22Rv1 (cell line): ENCODE measurements around the gene CFAP54.
"Not testable (repeated sequence)": the region's sequence is repeated elsewhere in the genome, so short reads cannot be mapped to it uniquely, and the experiment has no call there.

ENCODE experiments used
- H3K27ac ChIP-seq: fragments of 450-650 bp; 2 replicates; pipeline ENCODE4 v1.5.1; 2017
- ZFX ChIP-seq: fragments of 450-650 bp; IDR thresholded peaks from 2 replicates; pipeline ENCODE4 v1.6.1; 2017; ENCODE audit warnings: antibody characterized with exemption, borderline replicate concordance
- TF ChIP-seq, protein P1 (sequence below): fragments of 450-650 bp; IDR thresholded peaks from 2 replicates; pipeline ENCODE4 v1.5.1; 2017; ENCODE audit warnings: mild to moderate bottlenecking

Gene CFAP54

DNA sequence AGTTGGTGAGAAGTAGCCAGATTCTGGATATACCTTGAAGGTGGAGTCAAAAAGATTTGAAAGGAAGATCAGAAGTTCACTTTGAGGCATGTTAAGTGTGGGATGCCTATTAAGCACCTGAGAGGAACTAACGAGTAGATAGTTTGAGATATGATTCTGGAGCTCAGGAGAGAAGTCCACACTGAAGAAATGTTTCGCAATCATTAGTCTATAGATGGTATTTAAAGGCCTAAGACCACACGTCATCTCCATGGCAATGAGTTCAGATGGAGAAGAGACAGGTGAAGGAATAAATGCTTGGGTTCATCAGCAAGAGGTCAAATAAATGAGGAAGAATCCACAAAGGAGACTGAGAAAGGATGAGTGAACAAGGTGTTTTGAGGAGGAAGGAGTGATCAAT, 224.8 kb downstream of the CFAP54 start:
- TF ChIP-seq, protein P1, sequence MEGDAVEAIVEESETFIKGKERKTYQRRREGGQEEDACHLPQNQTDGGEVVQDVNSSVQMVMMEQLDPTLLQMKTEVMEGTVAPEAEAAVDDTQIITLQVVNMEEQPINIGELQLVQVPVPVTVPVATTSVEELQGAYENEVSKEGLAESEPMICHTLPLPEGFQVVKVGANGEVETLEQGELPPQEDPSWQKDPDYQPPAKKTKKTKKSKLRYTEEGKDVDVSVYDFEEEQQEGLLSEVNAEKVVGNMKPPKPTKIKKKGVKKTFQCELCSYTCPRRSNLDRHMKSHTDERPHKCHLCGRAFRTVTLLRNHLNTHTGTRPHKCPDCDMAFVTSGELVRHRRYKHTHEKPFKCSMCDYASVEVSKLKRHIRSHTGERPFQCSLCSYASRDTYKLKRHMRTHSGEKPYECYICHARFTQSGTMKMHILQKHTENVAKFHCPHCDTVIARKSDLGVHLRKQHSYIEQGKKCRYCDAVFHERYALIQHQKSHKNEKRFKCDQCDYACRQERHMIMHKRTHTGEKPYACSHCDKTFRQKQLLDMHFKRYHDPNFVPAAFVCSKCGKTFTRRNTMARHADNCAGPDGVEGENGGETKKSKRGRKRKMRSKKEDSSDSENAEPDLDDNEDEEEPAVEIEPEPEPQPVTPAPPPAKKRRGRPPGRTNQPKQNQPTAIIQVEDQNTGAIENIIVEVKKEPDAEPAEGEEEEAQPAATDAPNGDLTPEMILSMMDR = no peak
- no peak for TF ChIP-seq ZFX
- H3K27ac ChIP-seq = no peak overlapping the region

DNA sequence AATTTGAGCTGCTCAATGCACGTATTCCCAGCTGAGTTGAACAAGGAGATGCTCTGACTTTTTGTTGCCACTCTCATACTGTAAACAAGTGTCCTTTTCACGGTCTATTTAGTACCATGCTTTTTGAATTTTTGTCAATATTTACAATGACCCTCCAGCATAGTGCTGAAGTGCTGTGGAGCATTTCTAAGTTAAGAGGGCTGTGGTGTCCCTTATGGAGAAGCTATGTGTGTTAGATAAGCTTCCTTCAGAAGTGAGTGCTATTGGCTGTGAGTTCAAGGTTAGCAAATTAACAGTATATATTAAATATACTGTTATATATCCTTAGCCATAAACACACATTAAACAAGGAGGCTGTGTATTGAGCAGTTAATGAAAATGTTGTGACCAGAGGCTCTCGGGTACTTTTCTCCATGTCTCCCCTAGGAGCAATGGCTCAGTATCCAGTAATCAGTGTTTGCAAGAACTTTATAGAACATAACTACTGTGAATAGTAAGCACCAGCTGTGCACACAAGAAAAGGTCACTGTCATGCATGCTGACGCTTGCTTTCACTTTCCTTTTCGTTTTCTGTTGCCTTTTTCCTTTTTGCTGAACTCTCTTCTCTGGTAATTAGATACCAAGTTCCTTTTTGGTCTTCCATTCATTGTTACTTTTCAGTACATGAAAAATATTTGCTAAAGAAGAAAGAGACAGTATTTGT, 230.4 kb downstream of the CFAP54 start:
- peak overlapping the region; percentile 17; the same call in 1 of the 2 replicates for H3K27ac ChIP-seq
- TF ChIP-seq, protein P1 = no peak
- no peak for TF ChIP-seq ZFX

DNA sequence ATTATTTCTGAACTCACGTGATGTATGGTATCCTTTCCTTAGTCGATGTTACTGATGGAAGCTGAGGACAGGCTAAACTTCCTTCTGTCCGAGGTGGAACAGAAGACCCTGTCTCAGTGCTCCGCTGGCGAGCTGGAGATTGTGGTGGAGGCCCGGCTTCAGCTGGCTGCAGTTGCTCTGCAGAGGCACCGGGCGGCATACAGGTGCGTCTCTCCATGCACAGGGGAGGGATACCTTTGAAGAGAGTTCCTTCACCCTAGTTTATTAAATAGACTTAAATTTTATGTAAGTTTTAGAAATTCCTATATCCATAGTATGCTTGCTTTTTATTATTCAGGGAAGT, 231.0 kb downstream of the CFAP54 start:
- peak overlapping the region; percentile 17; the same call in 1 of the 2 replicates for H3K27ac ChIP-seq
- TF ChIP-seq ZFX = no peak
- TF ChIP-seq, protein P1 = peak; percentile 67

DNA sequence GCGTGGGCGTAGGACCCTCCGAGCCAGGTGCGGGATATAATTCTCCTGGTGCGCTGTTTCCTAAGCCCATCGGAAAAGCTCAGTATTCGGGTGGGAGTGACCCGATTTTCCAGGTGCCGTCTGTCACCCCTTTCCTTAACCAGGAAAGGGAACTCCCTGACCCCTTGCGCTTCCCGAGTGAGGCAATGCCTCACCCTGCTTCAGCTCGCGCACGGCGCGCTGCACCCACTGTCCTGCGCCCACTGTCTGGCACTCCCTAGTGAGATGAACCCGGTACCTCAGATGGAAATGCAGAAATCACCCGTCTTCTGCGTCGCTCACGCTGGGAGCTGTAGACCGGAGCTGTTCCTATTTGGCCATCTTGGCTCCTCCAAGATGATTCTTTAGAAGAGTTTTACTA, 240.1 kb downstream of the CFAP54 start:
- not testable (repeated sequence) for H3K27ac ChIP-seq

DNA sequence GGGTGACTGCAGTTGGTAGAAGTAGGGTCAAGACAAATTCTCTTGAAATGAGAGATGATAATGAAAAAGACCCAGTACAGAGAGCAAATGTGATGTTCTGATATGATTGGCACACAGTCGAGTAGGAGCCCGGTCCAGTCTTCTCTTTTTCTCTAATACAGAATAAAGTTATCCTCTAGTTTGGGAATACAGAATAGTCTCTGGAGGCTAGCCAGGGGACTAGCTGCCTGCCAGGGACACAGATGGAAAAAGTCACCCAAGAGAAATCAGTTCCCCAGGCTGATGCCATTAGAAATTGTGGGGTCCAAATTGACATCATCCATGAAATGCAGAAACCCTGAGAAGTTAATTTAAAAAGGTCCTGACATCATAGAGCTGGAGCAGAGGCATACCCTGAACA, 240.5 kb downstream of the CFAP54 start:
- H3K27ac ChIP-seq = no peak overlapping the region
- TF ChIP-seq ZFX = no peak
- TF ChIP-seq, protein P1 = no peak

DNA sequence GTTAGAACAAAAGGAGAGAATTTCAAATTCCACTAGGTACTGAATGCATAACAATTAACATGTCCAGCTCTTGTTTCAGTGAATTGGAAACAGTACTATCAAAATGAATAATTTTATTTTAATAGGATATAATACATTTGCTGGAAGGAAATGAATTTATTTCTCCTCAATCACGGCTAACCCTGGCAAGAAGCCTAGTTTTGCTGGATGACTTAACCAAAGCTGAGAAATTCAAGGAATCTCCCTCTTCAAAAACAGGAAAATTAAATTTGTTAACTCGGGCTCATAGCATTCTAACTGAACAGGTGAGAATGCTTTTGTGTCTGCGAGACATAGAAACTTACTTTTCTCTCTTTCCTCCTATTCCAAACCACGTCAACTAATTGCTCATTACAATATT, 254.2 kb downstream of the CFAP54 start:
- TF ChIP-seq, protein P1 = no peak
- no peak for TF ChIP-seq ZFX
- no peak overlapping the region for H3K27ac ChIP-seq

DNA sequence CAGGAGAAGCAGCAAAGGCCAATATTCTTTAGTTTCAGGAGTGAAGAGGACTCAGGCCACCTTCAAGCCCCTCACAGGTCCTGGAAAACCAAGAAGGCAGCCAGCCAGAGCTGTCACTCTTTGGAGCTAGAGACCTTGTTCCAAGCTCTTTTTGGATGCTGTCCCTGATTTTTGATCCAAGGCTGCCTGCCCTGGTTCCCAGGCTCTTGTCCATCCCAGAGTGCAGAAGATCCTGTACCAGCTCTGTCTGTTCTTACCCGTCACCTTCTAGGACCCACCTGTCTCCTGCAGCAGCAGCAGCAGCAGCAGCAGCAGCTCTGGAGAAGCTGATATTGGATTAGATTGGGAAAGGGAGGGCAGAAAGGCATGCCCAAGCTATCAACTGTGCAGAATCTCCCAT, 260.6 kb downstream of the CFAP54 start:
- TF ChIP-seq, protein P1 = no peak
- no peak for TF ChIP-seq ZFX
- H3K27ac ChIP-seq = no peak overlapping the region

DNA sequence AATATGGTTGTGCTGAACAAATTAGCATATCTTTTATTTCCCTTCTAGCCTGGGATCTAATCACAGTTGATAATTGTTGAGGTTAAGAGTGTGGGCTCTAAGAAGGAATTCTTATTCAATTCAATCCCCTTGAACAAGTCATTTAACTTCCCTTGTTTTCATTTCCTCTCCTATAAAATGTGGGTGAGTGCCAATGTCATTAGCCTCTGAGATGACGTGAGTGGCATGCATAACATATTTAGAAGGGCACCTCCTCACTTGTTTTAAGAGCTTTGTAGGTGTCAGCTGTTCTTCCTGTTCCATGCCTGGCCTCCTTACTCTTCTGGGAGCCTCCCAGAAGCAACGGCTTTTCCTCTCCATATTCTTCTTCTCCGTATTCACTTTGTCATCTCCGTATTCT, 262.2 kb downstream of the CFAP54 start:
- no peak for TF ChIP-seq ZFX
- TF ChIP-seq, protein P1 = no peak
- no peak overlapping the region for H3K27ac ChIP-seq
